Skeletal muscle satellite cell (primary cell): Measurements from ENCODE around the gene RRAGC. TPM values are rescaled to one million over a fixed set of nuclear protein-coding genes. Genes with fewer than 3 reads are reported as not detected.

Experiments
- H3K27me3 ChIP-seq: 2 replicates; pipeline ENCODE4 v1.7.0; 2013; ENCODE audit warnings: low read length; ENCODE audit not compliant: control insufficient read depth, insufficient read depth
- H3K36me3 ChIP-seq: 2 replicates; pipeline ENCODE4 v1.7.0; 2013; ENCODE audit warnings: mild to moderate bottlenecking, control low read depth, low read length; ENCODE audit not compliant: insufficient read depth
- H3K4me1 ChIP-seq: 2 replicates; pipeline ENCODE4 v1.7.0; 2013; ENCODE audit warnings: low read length; ENCODE audit not compliant: control insufficient read depth, insufficient read depth
- H3K4me2 ChIP-seq: 2 replicates; pipeline ENCODE4 v1.7.0; 2013; ENCODE audit warnings: mild to moderate bottlenecking, low read length
- H3K4me3 ChIP-seq: 2 replicates; pipeline ENCODE4 v1.7.0; 2013; ENCODE audit warnings: low read length
- H3K9ac ChIP-seq: 2 replicates; pipeline ENCODE4 v1.7.0; 2013; ENCODE audit warnings: mild to moderate bottlenecking, low read depth, low read length, moderate library complexity
- H3K9me3 ChIP-seq: replicated peaks from 2 replicates; pipeline ENCODE4 v1.7.0; 2013; ENCODE audit warnings: mild to moderate bottlenecking, control low read depth, low read length
- small RNA-seq: library from RNA; depleted of rRNA; stranded (forward); fragments of <200 nt; gene quantifications from one replicate; pipeline ENCODE3, GENCODE V24; 2012

RRAGC gene

GRCh38 chr1:38789498-38790169, 69.9 kb downstream of the RRAGC start:
- H3K36me3 ChIP-seq, result no peaks in the 10 kb centered on the region
- no peak overlapping the region for H3K4me3 ChIP-seq
- no peaks in the 10 kb centered on the region for H3K9me3 ChIP-seq
- no peak overlapping the region for H3K9ac ChIP-seq
- no peaks in the 10 kb centered on the region for H3K4me1 ChIP-seq
- no peak overlapping the region for H3K4me2 ChIP-seq
- H3K27me3 ChIP-seq, result peaks cover 50% of the 10 kb centered on the region

- Histone ChIP-seq H3K4me3 (no peak overlapping the region), H3K9ac (no peak overlapping the region), H3K27me3 (peaks cover 59% of the 10 kb centered on the region), H3K4me2 (no peak overlapping the region), H3K36me3 (no peaks in the 10 kb centered on the region), H3K4me1 (no peaks in the 10 kb centered on the region), H3K9me3 (no peaks in the 10 kb centered on the region)
Observed at GRCh38 chr1:38788341-38789336, 70.9 kb downstream of the RRAGC start.

Small RNA genes within 50 kb of the gene (small RNA-seq; reads per million reads assigned to genes)
- gene GJA9-MYCBP, result not detected
